ENCODE data around the gene B3GLCT.
"Not testable (repeated sequence)": the region's sequence is repeated elsewhere in the genome, so short reads cannot be mapped to it uniquely, and the experiment has no call there.

Gene B3GLCT

GRCh38 chr13:31182987-31183386 lies 16.8 kb upstream of the B3GLCT start:
- DNase-seq (ENCODE audit: low read depth in 1 of 2, low spot score in 1 of 2): no peak

GRCh38 chr13:31184451-31184850 lies 15.3 kb upstream of the B3GLCT start:
- no peak for DNase-seq (ENCODE audit: low read depth in 1 of 2, low spot score in 1 of 2)

GRCh38 chr13:31184981-31185645 lies 14.7 kb upstream of the B3GLCT start:
- DNase-seq (ENCODE audit: low read depth in 1 of 2, low spot score in 1 of 2): no peak

GRCh38 chr13:31191748-31192147 lies 8.0 kb upstream of the B3GLCT start:
- no peak for DNase-seq (ENCODE audit: low read depth in 1 of 2, low spot score in 1 of 2)

GRCh38 chr13:31192306-31192705 lies 7.5 kb upstream of the B3GLCT start:
- no peak for DNase-seq (ENCODE audit: low read depth in 1 of 2, low spot score in 1 of 2)

GRCh38 chr13:31195616-31196015 lies 4.2 kb upstream of the B3GLCT start:
- no peak for DNase-seq (ENCODE audit: low read depth in 1 of 2, low spot score in 1 of 2)

- DNase-seq (ENCODE audit: low read depth in 1 of 2, low spot score in 1 of 2): no peak
These were observed 2.8 kb upstream of the B3GLCT start for GRCh38 chr13:31196992-31197391.

GRCh38 chr13:31198519-31198918 lies 1.3 kb upstream of the B3GLCT start:
- no peak for DNase-seq (ENCODE audit: low read depth in 1 of 2, low spot score in 1 of 2)

- no peak for DNase-seq (ENCODE audit: low read depth in 1 of 2, low spot score in 1 of 2)
These were observed 287 bp upstream of the B3GLCT start for GRCh38 chr13:31199527-31199848.

GRCh38 chr13:31200637-31200971 lies 829 bp downstream of the B3GLCT start:
- peak; percentile 16 to 21 for DNase-seq (ENCODE audit: low read depth in 1 of 2, low spot score in 1 of 2)

GRCh38 chr13:31201341-31202031 lies 1.7 kb downstream of the B3GLCT start:
- DNase-seq (ENCODE audit: low read depth in 1 of 2, low spot score in 1 of 2): no peak

- peak in 1 of 2 donors; percentile 36 for DNase-seq (ENCODE audit: low read depth in 1 of 2, low spot score in 1 of 2)
These were observed 4.8 kb downstream of the B3GLCT start for GRCh38 chr13:31204592-31204991.

- DNase-seq (ENCODE audit: low read depth in 1 of 2, low spot score in 1 of 2): no peak
These were observed 8.1 kb downstream of the B3GLCT start for GRCh38 chr13:31207661-31208552.

- no peak for DNase-seq (ENCODE audit: low read depth in 1 of 2, low spot score in 1 of 2)
These were observed 8.9 kb downstream of the B3GLCT start for GRCh38 chr13:31208559-31209122.

- DNase-seq (ENCODE audit: low read depth in 1 of 2, low spot score in 1 of 2): no peak
These were observed 9.5 kb downstream of the B3GLCT start for GRCh38 chr13:31209172-31209840.

GRCh38 chr13:31209841-31210210 lies 10.1 kb downstream of the B3GLCT start:
- no peak for DNase-seq (ENCODE audit: low read depth in 1 of 2, low spot score in 1 of 2)

GRCh38 chr13:31213651-31214289 lies 14.0 kb downstream of the B3GLCT start:
- DNase-seq (ENCODE audit: low read depth in 1 of 2, low spot score in 1 of 2): no peak

GRCh38 chr13:31214435-31214834 lies 14.7 kb downstream of the B3GLCT start:
- DNase-seq (ENCODE audit: low read depth in 1 of 2, low spot score in 1 of 2): no peak

GRCh38 chr13:31216916-31217315 lies 17.1 kb downstream of the B3GLCT start:
- not testable (repeated sequence) for DNase-seq (ENCODE audit: low read depth in 1 of 2, low spot score in 1 of 2)

- DNase-seq (ENCODE audit: low read depth in 1 of 2, low spot score in 1 of 2): no peak
These were observed 20.3 kb downstream of the B3GLCT start for GRCh38 chr13:31219909-31220598.

Measured in activated CD4-positive, alpha-beta T cell treated with anti-CD3 and anti-CD28 coated beads, Interleukin-2, amount 50 U/mL, for 24 hours (primary cell).